T-helper 2 cell (primary cell): Measurements from ENCODE around the gene GPR21.
A peak's percentile ranks its signal among the peaks of the same experiment; 100 is the strongest.

ENCODE experiments used
- DNase-seq, 5 experiments: peaks; one replicate each; pipeline versions ENCODE4 v3.0.0 to v3.0.0-alpha.2; 2012 to 2022

Gene GPR21

DNA sequence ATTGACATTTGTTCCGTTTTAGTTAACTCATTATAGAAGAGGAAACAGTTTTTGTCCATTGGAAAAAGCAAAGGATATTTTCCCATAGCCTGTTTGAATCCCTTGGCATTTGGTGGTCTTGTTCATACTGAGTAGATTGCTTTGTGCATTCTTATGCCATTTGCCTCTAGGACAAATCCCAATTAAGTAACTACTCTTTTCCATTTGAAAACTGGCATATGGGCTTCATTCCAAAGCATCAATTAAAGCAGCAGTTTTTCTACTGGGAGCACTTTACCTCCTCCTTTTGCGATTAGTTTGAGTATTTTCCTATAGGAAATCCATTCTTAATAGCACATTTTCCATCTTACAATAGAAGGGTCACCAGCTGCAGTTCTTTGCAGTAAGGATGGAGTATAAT, 31.2 kb downstream of the GPR21 start:
- no peak for DNase-seq

DNA sequence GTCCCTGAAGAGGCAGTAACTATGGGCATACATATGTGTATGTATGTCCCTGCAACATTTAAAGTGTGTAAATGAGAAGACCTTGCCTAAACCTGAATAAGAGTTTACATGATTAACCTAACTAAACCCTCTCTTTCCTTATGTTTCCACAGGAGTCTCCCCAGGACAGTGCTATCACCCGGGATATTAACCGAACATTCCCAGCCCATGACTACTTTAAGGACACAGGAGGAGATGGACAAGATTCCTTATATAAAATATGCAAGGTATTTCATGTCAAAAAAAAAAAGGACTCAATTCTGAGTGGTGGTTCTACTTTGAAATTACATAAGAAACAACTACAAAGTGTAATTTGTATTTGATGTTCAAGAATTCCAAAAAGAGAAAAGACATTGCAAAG, 31.7 kb downstream of the GPR21 start:
- DNase-seq, result no peak

DNA sequence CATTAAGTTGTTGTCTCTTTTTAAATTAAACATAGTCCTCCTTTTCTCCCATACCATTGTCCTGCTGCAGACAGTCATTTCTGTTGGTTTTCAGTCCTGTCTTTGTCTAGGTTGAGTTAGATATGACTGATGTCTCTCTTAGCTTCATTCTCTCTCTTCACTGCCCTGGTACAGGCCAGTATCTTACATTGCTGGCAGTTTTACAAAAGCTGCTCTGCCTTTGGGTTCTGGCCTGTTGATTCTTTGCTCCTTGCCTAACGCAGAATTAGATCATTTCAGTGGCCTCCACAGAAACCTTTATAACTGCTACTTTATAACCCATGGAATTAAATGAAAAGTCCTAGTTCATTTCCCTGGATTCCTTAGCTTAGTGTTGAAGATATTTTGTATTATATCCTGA, 33.7 kb downstream of the GPR21 start:
- no peak for DNase-seq

DNA sequence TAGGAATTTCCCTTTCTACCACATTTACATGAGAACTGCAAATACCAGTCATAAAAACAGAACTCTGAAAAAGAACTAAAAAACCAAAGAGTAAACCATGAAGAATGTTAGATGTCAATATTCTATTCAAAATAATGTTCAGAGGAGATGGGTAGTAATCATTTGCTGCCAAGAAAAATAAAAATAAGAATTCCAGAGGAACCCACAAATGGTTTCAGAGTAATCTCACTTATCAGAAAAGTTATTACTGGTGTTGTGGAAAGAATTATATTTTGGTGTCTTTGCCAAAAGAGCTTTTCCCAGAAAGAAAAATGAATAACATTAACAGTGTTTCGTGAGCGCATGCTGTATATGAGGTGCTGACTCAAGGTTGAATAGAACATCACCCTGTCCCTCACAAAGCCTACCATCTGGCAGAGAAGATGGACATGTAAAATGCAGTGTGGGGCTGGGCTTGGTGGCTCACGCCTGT, 35.6 kb downstream of the GPR21 start:
- no peak for DNase-seq

DNA sequence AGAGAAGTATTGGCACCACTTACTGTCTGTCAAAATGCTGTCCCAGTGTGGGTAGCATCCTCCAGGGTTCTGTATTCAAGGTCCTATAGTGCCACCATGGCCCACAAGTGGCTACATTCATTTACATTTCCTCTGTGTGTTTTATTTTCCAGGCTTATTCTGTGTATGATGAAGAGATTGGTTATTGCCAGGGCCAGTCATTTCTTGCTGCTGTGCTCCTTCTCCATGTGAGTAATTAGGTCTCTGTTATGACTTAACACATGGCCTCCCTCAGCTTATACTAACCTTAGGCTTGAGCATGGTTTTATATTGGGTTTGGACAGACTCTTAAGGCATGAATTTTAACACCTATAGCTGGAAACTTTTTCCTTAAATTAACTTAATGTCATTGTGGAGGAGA, 36.7 kb downstream of the GPR21 start:
- DNase-seq, result peak in 1 of 5 experiments; percentile 17

DNA sequence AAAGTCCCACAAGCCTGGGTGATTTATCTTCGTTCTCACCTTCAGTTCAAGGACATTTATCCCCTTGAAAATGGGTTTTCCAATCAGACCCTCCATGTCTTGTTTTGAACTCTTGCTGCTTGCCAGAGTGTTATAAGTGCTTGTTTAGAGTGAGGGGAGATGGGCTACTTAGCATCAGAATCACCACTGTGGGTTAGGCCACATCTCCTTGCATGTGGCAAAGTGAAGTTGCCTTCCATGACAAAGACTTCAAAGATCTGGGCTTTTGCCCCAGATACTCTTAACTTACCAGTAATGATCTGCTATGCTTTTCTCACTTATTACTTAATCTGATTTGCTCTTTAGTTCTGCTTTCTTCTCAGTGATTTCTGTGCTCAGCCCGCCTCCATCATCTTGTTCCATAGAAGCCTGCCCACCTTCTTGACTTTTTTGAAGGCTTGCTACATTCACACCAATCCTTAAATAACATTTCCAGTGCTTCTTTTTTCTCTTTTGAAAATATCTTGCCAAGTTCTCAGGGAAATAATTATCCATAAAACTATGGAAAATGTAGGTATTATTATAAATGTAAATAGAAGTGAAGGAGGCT, 39.0 kb downstream of the GPR21 start:
- DNase-seq, result no peak

DNA sequence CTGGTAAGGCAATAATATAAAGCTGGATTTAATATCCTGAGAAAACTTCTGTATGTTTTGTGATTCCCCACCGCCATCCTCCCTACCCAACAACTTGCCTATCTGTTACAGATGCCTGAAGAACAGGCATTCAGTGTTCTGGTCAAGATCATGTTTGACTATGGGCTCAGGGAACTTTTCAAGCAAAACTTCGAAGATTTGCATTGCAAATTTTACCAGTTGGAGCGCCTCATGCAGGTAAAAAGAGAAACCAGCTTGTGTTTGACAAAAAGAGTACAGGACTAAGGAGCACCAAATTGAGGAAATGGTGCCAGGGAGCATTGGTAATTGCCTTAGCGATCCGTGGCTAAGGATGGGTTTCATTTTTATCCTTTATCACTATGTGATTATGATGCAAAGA, 40.0 kb downstream of the GPR21 start:
- no peak for DNase-seq

DNA sequence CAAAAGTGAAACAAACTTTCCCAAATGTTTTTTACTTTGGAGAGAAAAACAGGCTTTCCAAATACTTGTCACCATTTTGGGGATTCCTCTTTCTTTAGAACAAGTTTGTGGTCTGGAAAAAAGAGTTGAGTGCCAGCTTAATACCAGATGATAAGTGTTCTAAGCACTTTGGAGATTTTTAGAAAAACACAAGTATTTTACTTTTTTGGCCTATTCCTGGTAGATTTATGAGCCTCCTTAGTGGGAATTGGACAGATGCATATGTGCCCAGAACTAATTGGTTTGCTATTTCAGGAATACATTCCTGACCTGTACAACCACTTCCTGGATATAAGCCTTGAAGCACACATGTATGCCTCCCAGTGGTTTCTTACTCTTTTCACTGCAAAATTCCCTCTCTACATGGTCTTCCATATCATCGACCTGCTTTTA, 40.5 kb downstream of the GPR21 start:
- no peak for DNase-seq

DNA sequence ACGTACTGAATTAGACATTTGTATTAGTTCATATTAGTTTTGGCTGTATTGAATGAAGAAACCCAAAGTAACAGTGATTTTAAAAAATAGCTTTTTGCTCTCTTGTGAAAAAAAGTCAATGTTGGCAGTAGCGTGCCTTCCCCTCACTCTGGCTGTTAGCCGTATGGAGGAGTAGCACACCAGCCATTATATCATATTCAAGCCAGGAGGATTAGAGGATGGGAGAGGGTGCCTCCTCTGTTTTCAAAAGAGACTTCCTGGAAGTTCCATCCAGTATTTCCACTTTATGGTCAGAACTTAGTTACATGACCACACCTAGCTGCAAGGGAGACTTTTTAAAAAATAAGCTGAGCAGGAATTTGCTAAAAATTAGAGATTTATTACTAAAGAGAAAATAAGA, 41.2 kb downstream of the GPR21 start:
- no peak for DNase-seq

DNA sequence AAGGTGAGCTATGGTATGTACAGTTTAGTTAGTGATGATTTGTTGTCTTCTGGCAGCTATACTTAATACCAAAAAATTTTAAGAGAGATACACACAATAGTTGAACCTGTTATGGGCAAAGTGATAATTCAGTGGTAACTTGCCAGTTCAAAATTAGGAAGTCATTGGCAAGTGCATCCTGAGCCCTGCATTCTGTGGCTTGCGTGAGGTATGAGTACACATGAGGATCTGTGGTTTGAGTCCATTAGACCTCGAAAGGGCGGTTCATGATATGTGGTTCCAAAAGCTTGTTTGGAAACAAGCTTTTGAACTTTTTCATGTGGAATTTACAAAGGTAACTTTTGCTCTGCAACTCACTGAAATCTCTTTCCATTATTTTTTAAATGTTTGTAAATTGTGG, 47.0 kb downstream of the GPR21 start:
- DNase-seq, result peak in 1 of 5 experiments; percentile 13

DNA sequence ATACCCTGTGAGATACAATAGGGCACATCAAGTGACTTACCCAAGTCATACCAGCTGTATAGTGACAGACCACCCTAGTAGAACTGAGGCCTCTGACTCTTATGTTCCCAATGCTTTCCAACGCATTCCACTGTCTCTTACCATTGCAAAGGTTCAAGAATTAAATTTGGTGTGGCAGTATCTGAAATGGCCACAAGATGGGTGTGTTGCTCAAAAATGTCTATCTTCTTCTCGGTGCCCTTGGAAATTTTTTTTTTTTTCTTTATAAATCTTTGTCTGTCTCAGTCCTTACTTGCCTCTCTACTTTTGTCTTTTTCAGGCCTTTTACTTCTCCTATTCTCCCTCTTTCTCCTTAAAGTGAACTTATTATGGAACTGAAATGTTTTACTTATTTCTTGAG, 48.4 kb downstream of the GPR21 start:
- DNase-seq, result peak in 1 of 5 experiments; percentile 34

DNA sequence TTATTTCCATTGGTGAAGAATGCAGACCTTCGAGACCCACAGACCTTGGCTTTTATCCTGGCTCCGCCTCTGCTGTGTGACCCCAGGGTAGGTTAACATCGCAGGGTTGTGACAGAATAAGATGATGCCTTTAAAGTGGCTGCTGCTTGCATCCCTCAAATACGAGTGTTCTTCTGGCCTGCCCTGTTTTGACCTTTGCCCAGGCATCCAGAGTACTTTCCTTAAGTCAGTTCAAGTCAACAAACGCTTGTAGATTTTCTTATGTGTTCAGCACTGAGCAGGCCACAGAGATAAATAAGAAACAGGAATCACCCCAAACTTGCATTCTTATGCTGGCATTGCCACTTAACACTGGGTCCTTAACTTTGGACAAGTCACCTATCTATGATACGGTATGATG, 50.2 kb downstream of the GPR21 start:
- no peak for DNase-seq

DNA sequence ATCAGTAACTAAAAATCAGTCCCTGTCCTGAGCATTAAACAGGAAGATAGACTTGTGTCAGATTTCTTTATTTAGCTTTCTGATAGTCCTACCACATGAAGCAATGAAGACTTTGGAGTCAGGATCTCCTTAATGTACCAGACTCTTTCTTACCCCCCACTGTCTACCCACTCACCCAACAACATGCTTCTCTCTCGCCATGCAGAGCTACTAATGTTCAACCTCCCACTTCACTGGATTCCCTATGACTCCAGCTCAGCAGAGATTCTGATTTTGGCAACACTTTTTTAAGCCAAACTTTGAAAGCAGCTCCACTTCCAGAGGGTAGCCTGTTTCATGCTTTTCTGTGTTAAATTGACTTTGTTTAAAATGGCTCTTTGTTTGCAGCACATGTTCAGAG, 50.8 kb downstream of the GPR21 start:
- no peak for DNase-seq
